HG03558 (cell line): ENCODE measurements around the gene PLS3.

ENCODE experiments used
- ATAC-seq: cut with Tn5 transposase; IDR thresholded peaks from one replicate; pipeline ENCODE4 v1.9.1; 2021; ENCODE audit warnings: moderate number of reproducible peaks; ENCODE audit not compliant: unreplicated experiment; ENCODE audit errors: extremely low read depth

PLS3 gene

GRCh38 chrX:115665122-115665521, 104.1 kb downstream of the PLS3 start:
- ATAC-seq, result no peak

- no peak for ATAC-seq
Measured at GRCh38 chrX:115679460-115679859, 118.5 kb downstream of the PLS3 start.

GRCh38 chrX:115687595-115687994, 126.6 kb downstream of the PLS3 start:
- no peak for ATAC-seq

GRCh38 chrX:115689931-115690330, 129.0 kb downstream of the PLS3 start:
- no peak for ATAC-seq

- peak; percentile 95 for ATAC-seq
Measured at GRCh38 chrX:115690511-115691216, 129.7 kb downstream of the PLS3 start.

- no peak for ATAC-seq
Measured at GRCh38 chrX:115693476-115693875, 132.5 kb downstream of the PLS3 start.

GRCh38 chrX:115694028-115694427, 133.1 kb downstream of the PLS3 start:
- no peak for ATAC-seq

- no peak for ATAC-seq
Measured at GRCh38 chrX:115696039-115696438, 135.1 kb downstream of the PLS3 start.

- no peak for ATAC-seq
Measured at GRCh38 chrX:115696939-115697338, 136.0 kb downstream of the PLS3 start.

GRCh38 chrX:115697806-115698205, 136.8 kb downstream of the PLS3 start:
- no peak for ATAC-seq
